HepG2 (cell line): Measurements from ENCODE around the gene ZBTB4. TPM values are rescaled to one million over a fixed set of nuclear protein-coding genes. Genes with fewer than 3 reads are reported as not detected.

Source experiments
- ATAC-seq: fragments of 200-7000 bp; cut with Tn5 transposase; 3 replicates; pipeline ENCODE4 v1.9.1; 2020; ENCODE audit warnings: mild to moderate bottlenecking, moderate library complexity
- BruUV-seq: library from RNA; stranded (reverse); fragments of 400-500 nt; replicated peaks from 2 replicates; lab custom pipeline; 2021; lab: Mats Ljungman, UMichigan
- CTCF ChIA-PET: fragments of 300-600 bp; formaldehyde crosslinking; extraction: SDS; loops from one replicate; lab custom pipeline; 2021; ENCODE audit warnings: low total read pairs, inconsistent platforms, low intra/inter-chr PET ratio; lab: Yijun Ruan, JAX
- POLR2A ChIA-PET: fragments of 350-600 bp; sonication (Branson Sonifier 250); formaldehyde crosslinking; loops from one replicate; lab custom pipeline; 2020; ENCODE audit warnings: antibody characterized with exemption, inconsistent platforms; lab: Yijun Ruan, JAX
- DNase-seq: peaks from one replicate; pipeline ENCODE4 v3.0.0-alpha.2; 2015; ENCODE audit warnings: low spot score
- FAIRE-seq: peaks from 3 replicates; lab custom pipeline; 2011; peaks lifted over from hg19 to GRCh38; lab: Jason Lieb, UNC
- H2AFZ ChIP-seq: one replicate; pipeline ENCODE4 v1.6.1; 2011; ENCODE audit warnings: low read length, inconsistent platforms
- H3K27ac ChIP-seq: fragments of 300-600 bp; 3 replicates; pipeline ENCODE4 v1.8.0; 2011; ENCODE audit warnings: mixed run types, mild to moderate bottlenecking, mixed read lengths, low read length, inconsistent platforms; ENCODE audit not compliant: insufficient read depth; ENCODE audit errors: extremely low read length
- H3K27me3 ChIP-seq, 2 experiments: fragments of 200-600 bp in 1 of 2; 2 replicates in 1 of 2; 3 replicates in 1 of 2; pipeline versions ENCODE4 v1.6.0 to v1.8.0; 2011; ENCODE audit warnings: low read length in 2 of 2, mild to moderate bottlenecking in 2 of 2, moderate library complexity in 2 of 2, inconsistent platforms in 1 of 2; ENCODE audit not compliant: insufficient read depth in 2 of 2, control insufficient read depth in 1 of 2
- H3K36me3 ChIP-seq, 2 experiments: fragments of 200-600 bp in 1 of 2; replicated peaks in 1 of 2; 2 replicates in 1 of 2; 3 replicates in 1 of 2; pipeline versions ENCODE4 v1.5.1 to v1.8.0; 2011; ENCODE audit warnings: low read length in 2 of 2, inconsistent platforms in 1 of 2; ENCODE audit not compliant: insufficient read depth in 2 of 2, control insufficient read depth in 1 of 2
- H3K4me1 ChIP-seq: 2 replicates; pipeline ENCODE4 v1.5.1; 2012; ENCODE audit warnings: low read length, inconsistent platforms; ENCODE audit not compliant: insufficient read depth
- H3K4me2 ChIP-seq: 2 replicates; pipeline ENCODE4 v1.6.0; 2011; ENCODE audit warnings: low read depth, low read length, inconsistent platforms
- H3K4me3 ChIP-seq, 3 experiments: fragments of 200-600 bp in 1 of 3; sonication (generic), shearing (Covaris generic) in 1 of 3; replicated peaks in 1 of 3; 2 replicates each; pipeline ENCODE4 v1.5.1; 2011 to 2016; ENCODE audit warnings: low read length in 3 of 3, inconsistent platforms in 2 of 3, low read depth in 2 of 3, mild to moderate bottlenecking in 2 of 3, control low read depth in 1 of 3, mixed read lengths in 1 of 3; ENCODE audit not compliant: insufficient read depth in 1 of 3
- H3K79me2 ChIP-seq: one replicate; pipeline ENCODE4 v1.6.1; 2011; ENCODE audit warnings: low read length, inconsistent platforms; ENCODE audit not compliant: insufficient read depth
- H3K9ac ChIP-seq: 2 replicates; pipeline ENCODE4 v1.6.0; 2011; ENCODE audit warnings: mild to moderate bottlenecking, low read depth, low read length, inconsistent platforms; ENCODE audit not compliant: insufficient read depth
- H3K9me3 ChIP-seq: 2 replicates; pipeline ENCODE4 v1.5.1; 2012; ENCODE audit warnings: mild to moderate bottlenecking, low read length
- H4K20me1 ChIP-seq: 2 replicates; pipeline ENCODE4 v1.6.0; 2011; ENCODE audit warnings: inconsistent platforms, mild to moderate bottlenecking, low read length, moderate library complexity; ENCODE audit not compliant: insufficient read depth
- HNRNPK ChIP-seq: fragments of 200-400 bp; formaldehyde crosslinking; IDR thresholded peaks from 2 replicates; pipeline ENCODE4 v1.6.1; 2018; ENCODE audit warnings: low read length, low read depth, moderate library complexity, mild to moderate bottlenecking; ENCODE audit not compliant: poor library complexity, severe bottlenecking
- MBNL3 ChIP-seq: fragments of 250-450 bp; sonication (Bioruptor Pico); conservative IDR thresholded peaks from 2 replicates; pipeline ENCODE4 v1.8.0; 2022; ENCODE audit warnings: mild to moderate bottlenecking, inconsistent platforms
- REL ChIP-seq: sonication (generic); formaldehyde crosslinking; conservative IDR thresholded peaks from 2 replicates; pipeline ENCODE4 v1.8.0; 2022; ENCODE audit warnings: mild to moderate bottlenecking, missing genetic modification reagents, moderate library complexity
- ZNF234 ChIP-seq: sonication (generic); formaldehyde crosslinking; conservative IDR thresholded peaks from 2 replicates; pipeline ENCODE4 v1.5.1; 2020; ENCODE audit warnings: mild to moderate bottlenecking, missing genetic modification reagents
- ZNF577 ChIP-seq: sonication (generic); formaldehyde crosslinking; IDR thresholded peaks from 2 replicates; pipeline ENCODE4 v1.4.0; 2020; ENCODE audit warnings: mild to moderate bottlenecking, low read depth, missing genetic modification reagents, borderline replicate concordance
- WGBS: methylation state at CpG from one replicate; pipeline ENCODE4 v1.1.6; 2017; ENCODE audit warnings: low lambda C conversion rate; 5-methylcytosine and 5-hydroxymethylcytosine counted together
- in situ Hi-C: cut with HindIII; loops from 2 replicates; pipeline ENCODE4 v1.10.0; 2017; ENCODE audit warnings: low pct_unique_long_range_greater_than_20kb; ENCODE audit not compliant: extremely low pct_ligation_motif_present
- intact Hi-C: fragments of 100-400 bp; cut with micrococcal nuclease; formaldehyde crosslinking; loops from one replicate; pipeline ENCODE4 v1.10.0; 2022; ENCODE audit not compliant: unreplicated experiment
- polyA plus RNA-seq, 8 experiments: library from polyadenylated mRNA; depleted of rRNA in 3 of 8; stranded (reverse) in 7 of 8; unstranded in 1 of 8; fragments of >200 nt; fragmentation: Illumina TruSeq in 4 of 8; extraction: Trizol in 4 of 8; gene quantifications; 2 replicates each; pipeline versions ENCODE4 v1.2.1 to v1.2.3, GENCODE V29; 2011 to 2016; ENCODE audit warnings: low read depth in 4 of 8, missing spikeins in 1 of 8, mixed read lengths in 1 of 8; ENCODE audit not compliant: insufficient read depth in 1 of 8
- total RNA-seq, 5 experiments: library from RNA; depleted of rRNA; stranded (reverse); fragments of >200 nt; fragmentation: Illumina TruSeq; extraction: Trizol; gene quantifications; 2 replicates each; pipeline ENCODE4 v1.2.3, GENCODE V29; 2016; ENCODE audit warnings: low read depth in 1 of 5
- TF ChIP-seq, protein P1 (sequence below): sonication (generic); formaldehyde crosslinking; IDR thresholded peaks from 2 replicates; pipeline ENCODE4 v1.4.0; 2020; ENCODE audit warnings: missing genetic modification reagents

ZBTB4 gene
- total and polyA plus RNA-seq, 2 of the 13 experiments (the other 11 are each of a cell fraction or from before 2014, with no cell fraction given), result 4.3 to 7.4 TPM

DNA sequence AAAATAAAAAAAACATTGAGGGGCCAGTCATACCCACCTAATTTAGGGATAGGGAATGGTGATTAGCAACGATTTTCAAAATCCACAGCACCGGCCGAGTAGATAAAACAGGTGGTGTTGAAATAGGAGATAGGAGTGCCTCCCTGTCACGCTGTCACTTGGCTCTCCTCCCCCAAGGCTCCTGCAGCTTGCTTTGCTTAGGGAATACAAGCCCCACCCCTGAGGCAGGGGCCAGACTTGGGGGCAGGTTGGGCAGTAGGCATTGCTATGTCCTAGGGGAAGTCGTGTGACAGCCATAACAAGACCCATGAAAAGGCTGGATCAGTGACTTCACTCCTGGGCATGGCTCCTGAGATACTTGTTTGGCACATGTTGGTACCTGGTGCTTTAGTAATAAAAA, 30.5 kb upstream of the ZBTB4 start:
- Histone ChIP-seq H3K27ac (no peak overlapping the region), H3K27me3 (no peaks in the 10 kb centered on the region), H3K4me2 (no peak overlapping the region), H4K20me1 (no peaks in the 10 kb centered on the region), H3K79me2 (no peaks in the 10 kb centered on the region), H2AFZ (no peak overlapping the region), H3K9me3 (no peaks in the 10 kb centered on the region), H3K9ac (no peak overlapping the region), H3K4me1 (no peaks in the 10 kb centered on the region), H3K36me3 (peaks cover 34 to 80% of the 10 kb centered on the region in 2 experiments), H3K4me3 (no peak overlapping the region)
- DNase-seq, result no peak
- 94% methylated on average over 4 of the region's 5 CpGs for whole genome bisulfite sequencing
- in situ Hi-C loops (loop anchor here (5.0 kb wide), 1 partner anchor 47 kb away; the partner anchor contains the start of gene TNFSF13), intact Hi-C loops (no loop called here)
- POLR2A ChIA-PET, result no interaction called here
- FAIRE-seq, result no peak
- TF ChIP-seq ZNF577 (CRISPR knock-in tag) (no peak), MBNL3 (CRISPR knock-in tag) (no peak), HNRNPK (no peak)
- no peak for ATAC-seq
- BruUV-seq, result no TSS peak
- CTCF ChIA-PET, result no interaction called here

DNA sequence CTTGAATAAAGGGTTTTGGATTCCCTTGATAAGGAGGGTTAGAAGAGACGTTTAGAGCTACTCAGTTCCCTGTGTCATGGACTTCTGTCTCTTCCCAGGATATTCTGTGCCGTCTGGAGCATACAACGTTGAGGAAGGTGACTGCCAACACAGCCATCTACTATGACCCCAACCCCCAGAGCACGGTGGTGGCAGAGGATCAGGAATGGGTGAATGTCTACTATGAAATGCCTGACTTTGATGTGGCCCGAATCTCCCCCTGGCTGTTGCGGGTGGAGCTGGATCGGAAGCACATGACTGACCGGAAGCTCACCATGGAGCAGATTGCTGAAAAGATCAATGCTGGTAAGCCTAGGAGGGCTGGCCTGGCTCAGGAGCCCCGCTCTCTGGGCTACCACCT, 29.4 kb upstream of the ZBTB4 start:
- ATAC-seq, result no peak
- H4K20me1 ChIP-seq, result no peaks in the 10 kb centered on the region
- no peak overlapping the region for H2AFZ ChIP-seq
- no peak overlapping the region for H3K9ac ChIP-seq
- H3K27me3 ChIP-seq, result no peaks in the 10 kb centered on the region
- CTCF ChIA-PET, result no interaction called here
- no peak overlapping the region for H3K4me3 ChIP-seq
- no peak overlapping the region for H3K4me2 ChIP-seq
- H3K79me2 ChIP-seq, result no peaks in the 10 kb centered on the region
- no peak for DNase-seq
- H3K36me3 ChIP-seq, result peaks cover 32 to 86% of the 10 kb centered on the region in 2 experiments
- no peak overlapping the region for H3K27ac ChIP-seq
- in situ Hi-C loops, result no loop called here
- TF ChIP-seq REL (CRISPR knock-in tag), result no peak
- TF ChIP-seq ZNF234, result no peak
- TF ChIP-seq, protein P1, sequence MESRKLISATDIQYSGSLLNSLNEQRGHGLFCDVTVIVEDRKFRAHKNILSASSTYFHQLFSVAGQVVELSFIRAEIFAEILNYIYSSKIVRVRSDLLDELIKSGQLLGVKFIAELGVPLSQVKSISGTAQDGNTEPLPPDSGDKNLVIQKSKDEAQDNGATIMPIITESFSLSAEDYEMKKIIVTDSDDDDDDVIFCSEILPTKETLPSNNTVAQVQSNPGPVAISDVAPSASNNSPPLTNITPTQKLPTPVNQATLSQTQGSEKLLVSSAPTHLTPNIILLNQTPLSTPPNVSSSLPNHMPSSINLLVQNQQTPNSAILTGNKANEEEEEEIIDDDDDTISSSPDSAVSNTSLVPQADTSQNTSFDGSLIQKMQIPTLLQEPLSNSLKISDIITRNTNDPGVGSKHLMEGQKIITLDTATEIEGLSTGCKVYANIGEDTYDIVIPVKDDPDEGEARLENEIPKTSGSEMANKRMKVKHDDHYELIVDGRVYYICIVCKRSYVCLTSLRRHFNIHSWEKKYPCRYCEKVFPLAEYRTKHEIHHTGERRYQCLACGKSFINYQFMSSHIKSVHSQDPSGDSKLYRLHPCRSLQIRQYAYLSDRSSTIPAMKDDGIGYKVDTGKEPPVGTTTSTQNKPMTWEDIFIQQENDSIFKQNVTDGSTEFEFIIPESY (CRISPR knock-in tag), result 0 out of 2 replicates have a peak, but pooled peaks have one; percentile 29
- H3K4me1 ChIP-seq, result no peaks in the 10 kb centered on the region
- 99% methylated on average over 7 of the region's 9 CpGs for WGBS
- no peak for FAIRE-seq
- intact Hi-C loops, result no loop called here
- POLR2A ChIA-PET, result no interaction called here
- H3K9me3 ChIP-seq, result no peaks in the 10 kb centered on the region
- BruUV-seq, result no TSS peak
